Activated CD8-positive, alpha-beta memory T cell treated with anti-CD3 and anti-CD28 coated beads, Interleukin-2, amount 50 U/mL, for 1 hour (primary cell): ENCODE measurements around the gene KDM4F.

Experiments
- DNase-seq: peaks from one replicate; pipeline ENCODE4 v3.0.0-alpha.2; 2020; ENCODE audit errors: extremely low read depth

KDM4F gene

DNA sequence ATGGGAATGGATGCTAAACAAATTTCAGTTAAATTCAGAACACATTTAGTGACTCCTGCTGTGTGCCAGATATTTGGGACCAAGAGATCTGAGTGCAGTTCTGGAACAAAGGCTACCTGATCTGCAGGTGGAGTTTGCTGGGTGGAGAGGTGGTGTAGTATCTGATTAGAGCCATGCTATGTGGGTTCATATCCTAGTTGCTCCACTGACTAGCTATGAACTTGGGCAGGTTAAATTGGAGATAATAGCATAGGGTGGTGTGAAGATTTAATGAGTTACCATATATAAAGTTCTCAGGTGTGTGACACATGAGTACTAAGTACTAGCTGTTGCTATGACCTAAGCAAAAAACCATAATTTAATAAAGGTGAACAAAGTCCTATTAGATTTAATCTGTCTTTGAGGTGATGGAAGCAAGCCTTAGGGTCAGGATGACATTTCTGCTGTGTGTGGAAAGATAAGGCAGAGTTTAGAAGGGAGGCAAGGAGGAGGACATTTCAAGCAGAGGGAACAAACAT lies 42.5 kb downstream of the KDM4F start:
- no peak for DNase-seq

DNA sequence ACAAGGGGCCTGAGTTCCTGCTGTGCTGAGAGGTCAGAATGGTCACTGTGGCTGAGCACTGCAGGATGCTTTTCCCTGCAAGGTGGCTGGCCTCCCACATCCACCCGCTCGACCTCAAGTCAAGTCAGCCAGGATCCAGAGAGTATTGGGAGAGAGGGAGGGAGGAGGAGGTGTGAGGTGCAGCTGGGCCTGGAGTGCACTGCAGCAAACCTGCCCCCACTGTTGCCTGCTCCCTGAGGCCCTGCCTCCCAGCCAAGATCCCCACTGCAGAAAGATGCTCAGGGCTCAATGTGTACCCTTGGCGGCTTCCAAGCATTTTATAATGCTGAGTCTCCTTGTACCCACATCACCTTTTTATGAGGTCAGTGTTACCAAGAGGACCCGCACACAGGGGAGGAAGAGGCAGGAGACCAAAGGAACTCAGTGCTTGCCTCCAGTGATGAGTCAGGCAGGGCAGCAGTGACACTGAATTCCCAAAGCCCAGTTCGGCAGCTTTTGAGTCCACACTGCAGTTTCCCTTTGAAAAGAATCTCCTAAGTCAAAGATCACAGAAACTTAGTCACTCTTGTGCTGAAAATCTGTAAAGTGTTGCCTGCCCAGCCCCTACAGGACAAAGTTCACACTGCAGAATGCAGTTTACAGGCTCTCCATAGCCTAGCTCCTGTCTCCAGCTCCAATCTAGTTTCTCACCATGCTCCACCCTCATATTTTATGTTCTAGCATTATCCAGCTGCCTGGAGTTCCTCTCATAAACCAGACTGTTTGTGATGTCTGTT lies 43.5 kb downstream of the KDM4F start:
- no peak for DNase-seq

DNA sequence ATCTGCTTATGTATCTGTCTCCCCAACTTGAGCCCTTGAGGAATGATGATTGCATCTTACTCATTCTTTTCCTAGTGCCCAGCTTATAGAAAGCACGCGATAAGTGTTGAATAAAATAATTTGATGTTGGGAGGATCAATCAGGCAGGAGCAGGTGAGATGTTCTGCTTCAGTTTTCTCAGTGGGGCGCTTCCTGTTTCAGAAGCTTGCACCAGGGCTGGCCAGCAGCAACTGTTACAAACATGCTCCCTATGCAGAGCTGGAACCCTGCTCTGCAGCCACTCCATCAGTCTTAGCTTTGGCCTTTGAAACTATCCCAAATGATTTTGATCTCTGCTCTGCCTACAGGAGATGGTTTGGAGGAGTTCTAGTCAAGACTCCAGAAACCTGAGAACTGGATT lies 44.3 kb downstream of the KDM4F start:
- no peak for DNase-seq

DNA sequence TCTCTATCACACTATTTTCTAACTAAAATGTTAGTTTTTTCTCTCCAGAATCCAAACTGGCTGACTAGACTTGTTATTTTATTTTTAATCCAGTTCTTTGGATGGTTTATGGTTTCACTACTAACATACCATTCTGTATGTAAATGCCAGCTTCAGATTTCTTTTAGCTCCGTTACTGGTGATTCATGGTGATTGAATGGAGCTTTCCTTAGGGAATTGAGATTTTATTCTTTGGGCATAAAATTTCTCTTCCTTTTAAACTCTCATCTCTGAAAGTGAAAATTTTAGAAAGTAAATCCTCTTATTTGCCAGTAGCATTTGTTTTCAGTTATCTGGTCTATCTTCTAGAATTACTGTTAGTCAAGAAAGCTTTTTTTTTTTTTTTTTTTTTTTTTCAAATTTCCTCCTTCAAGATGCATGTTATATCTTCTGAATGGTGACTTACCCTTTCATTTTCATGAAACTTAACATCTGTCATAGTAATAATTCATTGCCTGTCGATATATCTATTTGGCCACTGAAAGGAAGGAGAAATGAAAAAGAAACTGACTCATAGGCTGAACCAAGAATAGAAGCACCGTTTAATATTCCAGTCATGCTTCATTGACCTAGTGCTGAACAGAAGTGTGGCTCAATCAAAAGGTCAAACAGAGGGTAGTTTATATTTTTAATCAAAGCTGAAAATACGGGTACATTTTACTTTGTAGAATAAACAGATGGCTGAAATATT lies 46.8 kb downstream of the KDM4F start:
- no peak for DNase-seq

DNA sequence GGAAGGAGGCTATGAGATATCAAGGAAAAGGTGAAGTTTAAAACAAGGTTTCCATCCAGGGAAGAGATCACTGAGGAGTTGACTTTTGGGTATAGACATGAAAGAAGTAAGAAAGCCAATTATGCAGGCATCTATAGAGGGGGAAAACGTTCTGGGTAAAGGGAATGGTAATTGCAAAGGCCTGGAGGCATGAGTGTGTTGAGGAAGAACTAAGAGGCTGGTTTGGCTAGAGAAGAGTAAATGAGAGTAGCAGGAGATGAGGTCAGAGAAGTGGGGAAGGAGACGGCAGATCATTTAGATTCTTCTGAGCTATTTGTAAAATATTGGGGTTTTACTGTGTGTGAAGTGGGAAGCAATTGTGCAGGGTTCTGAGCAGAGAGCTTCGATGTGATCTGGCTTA lies 48.0 kb downstream of the KDM4F start:
- no peak for DNase-seq

DNA sequence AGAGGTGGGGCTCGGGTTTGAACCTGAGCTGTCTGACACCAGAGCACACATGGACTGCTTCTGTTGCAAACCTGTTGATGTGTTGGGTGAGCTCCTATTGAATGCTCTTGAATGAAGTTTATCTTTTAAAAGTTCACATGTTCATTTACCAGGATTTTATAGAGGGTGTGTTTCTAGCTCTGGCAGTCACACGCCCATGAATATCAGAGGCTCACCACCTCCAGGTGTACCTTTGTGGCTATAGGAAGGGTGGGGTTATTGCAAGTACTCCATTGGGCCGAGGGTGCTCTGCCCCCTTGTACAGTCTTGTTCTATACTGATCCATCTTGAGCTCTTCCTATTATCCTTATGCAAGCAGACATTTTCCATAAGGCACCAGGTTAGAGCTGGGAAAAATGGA lies 49.6 kb downstream of the KDM4F start:
- no peak for DNase-seq

DNA sequence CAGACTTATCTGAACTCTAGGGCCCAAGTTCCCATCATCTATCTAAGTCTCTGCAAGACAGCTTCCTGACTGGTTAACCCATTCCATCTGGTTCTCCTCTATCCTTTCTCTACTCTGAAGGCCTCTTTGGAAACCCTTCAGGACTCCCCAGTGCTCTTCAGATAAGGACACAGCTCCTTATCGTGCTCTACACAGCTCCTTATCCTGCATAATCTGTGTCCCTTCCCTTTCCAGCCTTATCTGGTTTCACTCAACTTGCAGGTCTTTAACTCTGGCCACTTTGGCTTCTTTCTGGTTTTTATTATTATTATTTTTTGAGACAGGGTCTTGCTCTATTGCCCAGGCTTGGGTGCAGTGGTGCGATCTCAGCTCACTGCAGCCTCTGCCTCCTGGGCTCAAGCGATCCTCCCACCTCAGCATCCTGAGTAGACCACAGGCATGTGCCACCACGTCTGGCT lies 51.0 kb downstream of the KDM4F start:
- DNase-seq = no peak
